Peyer's patch (tissue), 4 donors: ENCODE measurements around the gene CKMT2. TPM values are rescaled to one million over a fixed set of nuclear protein-coding genes. Genes with fewer than 3 reads are reported as not detected.
A peak's percentile ranks its signal among the peaks of the same experiment; 100 is the strongest.

Experiments
- DNase-seq, 3 donors: peaks; one replicate each; pipeline ENCODE4 v3.0.0-alpha.2; 2017 to 2019
- H3K27ac ChIP-seq, 4 donors: fragments of 200-600 bp; sonication (generic); one replicate each; pipeline ENCODE4 v1.5.1; 2016 to 2019
- H3K27me3 ChIP-seq, 2 donors: fragments of 200-600 bp; sonication (generic); one replicate each; pipeline ENCODE4 v1.5.1; 2019
- H3K36me3 ChIP-seq, 3 donors: fragments of 200-600 bp; sonication (generic); one replicate each; pipeline ENCODE4 v1.5.1; 2016 to 2019
- H3K4me1 ChIP-seq, 4 donors: fragments of 200-600 bp; sonication (generic); one replicate each; pipeline ENCODE4 v1.5.1; 2016 to 2019
- H3K4me3 ChIP-seq, 4 donors: fragments of 200-600 bp; sonication (generic); 1 replicate in 3 of 4; 2 replicates in 1 of 4; pipeline ENCODE4 v1.5.1; 2016 to 2019; ENCODE audit warnings: mild to moderate bottlenecking in 1 of 4
- H3K9me3 ChIP-seq, 4 donors: fragments of 200-600 bp; sonication (generic); one replicate each; pipeline ENCODE4 v1.5.1; 2016 to 2019; ENCODE audit warnings: mild to moderate bottlenecking in 1 of 4
- CTCF ChIP-seq, 6 experiments: fragments of 450-650 bp in 4 of 6; fragments of 200-600 bp in 2 of 6; sonication (generic) in 1 of 6; IDR thresholded peaks; one replicate each; pipeline ENCODE4 v1.5.1; 2017 to 2019; ENCODE audit warnings: antibody characterized with exemption in 6 of 6, mild to moderate bottlenecking in 3 of 6, moderate library complexity in 1 of 6
- POLR2A ChIP-seq, 2 donors: fragments of 450-650 bp; IDR thresholded peaks; one replicate each; pipeline ENCODE4 v1.5.1; 2017; ENCODE audit warnings: antibody characterized with exemption in 2 of 2, mild to moderate bottlenecking in 2 of 2, moderate library complexity in 2 of 2
- total RNA-seq, 4 donors: library from RNA; depleted of rRNA; stranded (reverse); fragments of >200 nt; gene quantifications; one replicate each; pipeline ENCODE4 v1.1.0, GENCODE V29; 2016

The CKMT2 gene
- 10 to 100 TPM in 1 of 4 donors, 1 to 10 TPM in 3; 1.1 to 10.6 (median 3.8) TPM for total RNA-seq

- H3K36me3 ChIP-seq: no peaks in the 10 kb centered on the region
- H3K27ac ChIP-seq: peak within 1 kb of the TSS in 1 of 4 donors; percentile 56
- no peaks in the 10 kb centered on the region for H3K9me3 ChIP-seq
- H3K4me3 ChIP-seq: peak within 1 kb of the TSS in 3 of 4 donors; percentile 15 to 40 (median 38)
- peak; percentile 18 to 78 (median 66) for DNase-seq
- TF ChIP-seq POLR2A (IDR thresholded peaks at IDR 0.05) (no peak), CTCF (IDR thresholded peaks at IDR 0.05) (no peak)
- H3K27me3 ChIP-seq: no peaks in the 10 kb centered on the region
- no peaks in the 10 kb centered on the region for H3K4me1 ChIP-seq
Observed at GRCh38 chr5:81233080-81233634, at the start of gene CKMT2. Gene CKMT2 (plus strand): TSS chr5:81233322. CDS start chr5:81251133, 17,811 bp downstream.

GRCh38 chr5:81183811-81184748 is 49.0 kb upstream of the CKMT2 start:
- DNase-seq: no peak
- H3K36me3 ChIP-seq: no peaks in the 10 kb centered on the region
- TF ChIP-seq POLR2A (IDR thresholded peaks at IDR 0.05): no peak
- TF ChIP-seq CTCF (IDR thresholded peaks at IDR 0.05): no peak
- H3K4me3 ChIP-seq: no peak overlapping the region
- no peaks in the 10 kb centered on the region for H3K9me3 ChIP-seq
- H3K4me1 ChIP-seq: no peaks in the 10 kb centered on the region
- H3K27ac ChIP-seq: no peak overlapping the region
- H3K27me3 ChIP-seq: no peaks in the 10 kb centered on the region

GRCh38 chr5:81184749-81185110 is 48.4 kb upstream of the CKMT2 start:
- H3K4me3 ChIP-seq: no peak overlapping the region
- H3K27ac ChIP-seq: no peak overlapping the region
- no peaks in the 10 kb centered on the region for H3K9me3 ChIP-seq
- no peak for DNase-seq
- H3K4me1 ChIP-seq: no peaks in the 10 kb centered on the region
- TF ChIP-seq CTCF (IDR thresholded peaks at IDR 0.05): no peak
- TF ChIP-seq POLR2A (IDR thresholded peaks at IDR 0.05): no peak
- H3K36me3 ChIP-seq: no peaks in the 10 kb centered on the region
- no peaks in the 10 kb centered on the region for H3K27me3 ChIP-seq

- Histone ChIP-seq H3K36me3 (no peaks in the 10 kb centered on the region), H3K9me3 (no peaks in the 10 kb centered on the region), H3K27ac (no peak overlapping the region), H3K27me3 (no peaks in the 10 kb centered on the region), H3K4me1 (no peaks in the 10 kb centered on the region), H3K4me3 (no peak overlapping the region)
- TF ChIP-seq POLR2A (IDR thresholded peaks at IDR 0.05) (no peak), CTCF (IDR thresholded peaks at IDR 0.05) (no peak)
- DNase-seq: no peak
Observed at GRCh38 chr5:81187885-81188284, 45.2 kb upstream of the CKMT2 start.

- H3K27me3 ChIP-seq: no peaks in the 10 kb centered on the region
- no peaks in the 10 kb centered on the region for H3K9me3 ChIP-seq
- H3K27ac ChIP-seq: no peak overlapping the region
- no peak overlapping the region for H3K4me3 ChIP-seq
- H3K36me3 ChIP-seq: no peaks in the 10 kb centered on the region
- DNase-seq: no peak
- TF ChIP-seq CTCF (IDR thresholded peaks at IDR 0.05) (no peak), POLR2A (IDR thresholded peaks at IDR 0.05) (no peak)
- no peaks in the 10 kb centered on the region for H3K4me1 ChIP-seq
Observed at GRCh38 chr5:81188962-81189361, 44.2 kb upstream of the CKMT2 start.
